Astrocyte (in vitro differentiated cells and primary cell): ENCODE data around the gene PSKH1.

Source experiments
- CTCF ChIP-seq: IDR thresholded peaks from 2 replicates; pipeline ENCODE4 v1.5.1; 2011; ENCODE audit warnings: low read depth, mild to moderate bottlenecking, inconsistent platforms, low read length, moderate library complexity; ENCODE audit not compliant: insufficient read depth
- EZH2 ChIP-seq: IDR thresholded peaks from 2 replicates; pipeline ENCODE4 v1.6.1; 2012; ENCODE audit warnings: mild to moderate bottlenecking, low read length, inconsistent platforms; ENCODE audit not compliant: insufficient read depth

DNA sequence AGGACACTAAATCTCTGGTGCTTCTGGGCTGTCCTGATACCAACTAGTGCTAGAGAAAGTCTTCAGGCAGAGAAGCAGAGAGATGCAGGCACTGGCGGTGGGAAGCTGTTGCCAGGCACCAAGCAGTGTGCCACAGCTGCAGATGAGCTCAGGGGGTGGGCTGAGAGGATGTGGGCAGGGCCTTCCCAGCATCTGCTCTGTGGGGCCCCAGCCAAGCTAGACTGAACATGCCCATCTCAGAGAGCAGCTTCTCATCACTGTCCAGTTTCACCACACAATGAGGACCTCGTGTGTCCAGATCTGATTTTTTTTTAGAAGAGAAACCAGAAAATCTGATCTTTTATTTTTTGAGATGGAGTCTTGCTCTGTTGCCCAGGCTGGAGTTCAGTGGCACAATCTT lies 17.1 kb downstream of the PSKH1 start:
- TF ChIP-seq CTCF (no peak), EZH2 (no peak)
